22Rv1 (cell line): Measurements from ENCODE around the gene LRRC32.

ENCODE experiments used
- H3K27ac ChIP-seq: fragments of 450-650 bp; 2 replicates; pipeline ENCODE4 v1.5.1; 2017
- CTCF ChIP-seq: fragments of 450-650 bp; IDR thresholded peaks from 2 replicates; pipeline ENCODE4 v1.5.1; 2017; ENCODE audit warnings: mild to moderate bottlenecking
- ZFX ChIP-seq: fragments of 450-650 bp; IDR thresholded peaks from 2 replicates; pipeline ENCODE4 v1.6.1; 2017; ENCODE audit warnings: antibody characterized with exemption, borderline replicate concordance

LRRC32 gene

GRCh38 chr11:76671626-76672309, 1.2 kb upstream of the LRRC32 start:
- no peak overlapping the region for H3K27ac ChIP-seq
- TF ChIP-seq ZFX (no peak), CTCF (no peak)

GRCh38 chr11:76671237-76671592, 668 bp upstream of the LRRC32 start:
- TF ChIP-seq CTCF = no peak
- no peak for TF ChIP-seq ZFX
- H3K27ac ChIP-seq = no peak overlapping the region

GRCh38 chr11:76669901-76670484, 554 bp downstream of the LRRC32 start:
- TF ChIP-seq ZFX (no peak), CTCF (no peak)
- no peak overlapping the region for H3K27ac ChIP-seq

GRCh38 chr11:76668362-76669155, 2.0 kb downstream of the LRRC32 start:
- H3K27ac ChIP-seq = no peak overlapping the region
- no peak for TF ChIP-seq CTCF
- no peak for TF ChIP-seq ZFX

- TF ChIP-seq ZFX (no peak), CTCF (no peak)
- no peak overlapping the region for H3K27ac ChIP-seq
Measured at GRCh38 chr11:76667856-76668255, 2.7 kb downstream of the LRRC32 start.

- H3K27ac ChIP-seq = no peak overlapping the region
- no peak for TF ChIP-seq CTCF
- no peak for TF ChIP-seq ZFX
Measured at GRCh38 chr11:76667271-76667818, 3.2 kb downstream of the LRRC32 start.

- H3K27ac ChIP-seq = no peak overlapping the region
- TF ChIP-seq CTCF = no peak
- no peak for TF ChIP-seq ZFX
Measured at GRCh38 chr11:76666830-76667229, 3.7 kb downstream of the LRRC32 start.
